ENCODE results near the gene ASMTL. TPM values are rescaled to one million over a fixed set of nuclear protein-coding genes. Genes with fewer than 3 reads are reported as not detected.

ASMTL gene
- total and polyA plus RNA-seq, 2 of the 13 experiments (the other 11 are each of a cell fraction or from before 2014, with no cell fraction given) = 5.6 to 16.3 TPM

DNA sequence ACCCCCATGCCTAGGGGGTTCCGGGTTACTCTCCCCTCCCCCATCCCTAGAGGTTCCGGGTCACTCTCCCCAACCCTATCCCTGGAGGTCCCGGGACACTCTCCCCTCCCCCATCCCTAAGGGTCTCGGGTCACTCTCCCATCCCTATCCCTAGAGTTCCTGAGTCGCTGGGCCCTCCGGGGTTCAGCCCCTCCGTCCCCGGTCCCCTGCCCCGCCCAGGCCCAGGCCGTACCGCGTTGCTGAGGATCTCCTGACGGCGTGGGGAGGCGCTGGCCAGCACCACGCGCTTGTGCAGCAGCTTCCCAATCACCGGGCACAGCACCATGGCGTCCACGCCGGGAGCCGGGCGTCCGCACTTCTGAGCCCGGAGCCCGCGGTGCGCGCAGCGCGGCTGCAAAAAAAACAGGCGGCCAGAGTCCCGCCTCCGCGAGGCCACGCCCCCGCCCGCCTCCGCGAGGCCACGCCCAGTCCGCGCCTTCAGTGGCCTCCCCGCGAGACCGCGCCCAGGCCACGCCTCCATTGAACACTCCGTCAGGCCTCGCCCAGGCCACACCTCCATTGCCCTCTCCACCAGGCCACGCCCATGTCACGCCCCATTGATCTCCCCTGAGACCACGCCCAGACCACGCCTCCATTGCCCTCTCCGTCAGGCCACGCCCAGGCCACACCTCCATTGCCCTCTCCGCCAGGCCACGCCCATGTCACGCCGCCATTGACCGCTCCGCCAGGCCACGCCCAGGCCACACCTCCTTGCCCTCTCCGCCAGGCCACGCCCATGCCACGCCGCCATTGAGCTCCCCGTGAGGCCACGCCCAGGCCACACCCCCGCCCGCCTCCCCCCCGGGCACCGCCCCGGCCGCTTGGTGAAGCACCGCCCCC lies at the start of gene ASMTL (continued):
- TF ChIP-seq, protein P1, sequence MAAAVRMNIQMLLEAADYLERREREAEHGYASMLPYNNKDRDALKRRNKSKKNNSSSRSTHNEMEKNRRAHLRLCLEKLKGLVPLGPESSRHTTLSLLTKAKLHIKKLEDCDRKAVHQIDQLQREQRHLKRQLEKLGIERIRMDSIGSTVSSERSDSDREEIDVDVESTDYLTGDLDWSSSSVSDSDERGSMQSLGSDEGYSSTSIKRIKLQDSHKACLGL (CRISPR knock-in tag; IDR thresholded peaks at IDR 0.05) = peak; percentile 77; the same call in 1 of the 2 replicates
- peak; percentile 85 for TF ChIP-seq ZNF501 (CRISPR knock-in tag; IDR thresholded peaks at IDR 0.05)
- TF ChIP-seq ZNF20 (CRISPR knock-in tag; IDR thresholded peaks at IDR 0.05) = no peak
- peak; percentile 54; the same call in 1 of the 2 replicates for TF ChIP-seq KDM2A (CRISPR knock-in tag; IDR thresholded peaks at IDR 0.05; ENCODE audit: borderline replicate concordance, low read depth)
- TF ChIP-seq UBTF (CRISPR knock-in tag; IDR thresholded peaks at IDR 0.05) = peak; percentile 57; the same call in 1 of the 2 replicates
- TF ChIP-seq ZFX (CRISPR knock-in tag; IDR thresholded peaks at IDR 0.05; ENCODE audit: low read depth) = peak; percentile 70; the same call in 1 of the 2 replicates
- no peak for TF ChIP-seq ARNT (IDR thresholded peaks at IDR 0.05)
- TF ChIP-seq KDM4B (CRISPR knock-in tag; IDR thresholded peaks at IDR 0.05) = 0 out of 2 replicates have a peak, but pooled peaks have one; percentile 28
- TF ChIP-seq BCLAF1 (IDR thresholded peaks at IDR 0.05) = no peak
- TF ChIP-seq ATF3 (CRISPR knock-in tag; IDR thresholded peaks at IDR 0.05) = no peak
- peak; percentile 81 for TF ChIP-seq PHF8 (CRISPR knock-in tag; IDR thresholded peaks at IDR 0.05)
- TF ChIP-seq, protein P2, sequence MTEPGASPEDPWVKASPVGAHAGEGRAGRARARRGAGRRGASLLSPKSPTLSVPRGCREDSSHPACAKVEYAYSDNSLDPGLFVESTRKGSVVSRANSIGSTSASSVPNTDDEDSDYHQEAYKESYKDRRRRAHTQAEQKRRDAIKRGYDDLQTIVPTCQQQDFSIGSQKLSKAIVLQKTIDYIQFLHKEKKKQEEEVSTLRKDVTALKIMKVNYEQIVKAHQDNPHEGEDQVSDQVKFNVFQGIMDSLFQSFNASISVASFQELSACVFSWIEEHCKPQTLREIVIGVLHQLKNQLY (CRISPR knock-in tag; IDR thresholded peaks at IDR 0.05) = no peak
